HPDE6-E6E7 (cell line): Measurements from ENCODE around the gene MAP2K5.

Experiments
- DNase-seq: peaks from one replicate; pipeline ENCODE4 v3.0.0; 2011; ENCODE audit warnings: missing footprints; ENCODE audit errors: extremely low spot score

The MAP2K5 gene

DNA sequence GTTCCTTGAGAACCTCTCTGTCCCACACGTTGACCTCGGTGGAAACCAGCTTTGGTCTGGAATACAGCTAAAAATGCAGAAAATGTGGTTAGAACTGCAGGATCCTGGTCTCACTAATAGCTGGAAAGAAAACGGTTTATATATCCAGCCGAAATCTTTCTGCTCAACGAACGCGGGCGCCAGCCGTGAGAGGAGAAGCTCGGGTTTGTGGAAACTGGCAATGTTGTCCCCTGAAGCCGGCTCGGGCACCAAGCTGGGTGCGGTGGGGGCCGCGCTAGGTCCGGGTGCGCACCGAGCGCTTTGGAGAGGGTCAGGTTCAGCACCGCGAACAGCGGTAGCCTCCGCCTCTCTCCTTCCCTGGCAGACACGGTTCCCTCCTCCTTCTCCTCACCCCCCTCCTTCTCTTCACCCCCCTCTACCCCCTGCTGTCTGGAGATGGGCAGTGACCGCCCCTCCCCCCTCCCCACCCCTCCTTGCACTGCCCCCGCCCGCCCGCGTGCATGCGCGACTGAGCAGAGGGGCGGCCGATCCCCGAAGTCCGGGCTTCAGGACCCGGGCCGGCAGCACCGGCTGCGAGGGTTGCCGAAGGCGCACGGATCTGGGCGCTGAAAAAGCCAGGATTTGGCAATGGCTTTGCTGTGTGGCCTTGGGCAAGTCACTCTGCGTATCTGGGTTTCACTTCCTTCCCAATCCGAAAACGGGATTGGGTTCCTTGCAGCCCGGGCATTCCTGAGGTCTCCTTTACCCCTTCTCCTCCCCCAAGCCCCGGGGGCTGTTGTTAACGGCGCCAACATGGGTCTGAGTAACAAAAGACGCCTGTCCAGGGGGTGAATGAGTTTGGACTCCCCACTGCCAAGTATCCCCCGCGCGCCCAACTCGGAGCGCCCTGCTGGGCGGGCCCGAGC is 282.7 kb downstream of the MAP2K5 start, which contains the start of gene SKOR1:
TSS of gene SKOR1 (plus strand) at position 534 of the 905 bp plus-strand sequence. CDS start at position 628, 94 bp downstream.
- no peak for DNase-seq

DNA sequence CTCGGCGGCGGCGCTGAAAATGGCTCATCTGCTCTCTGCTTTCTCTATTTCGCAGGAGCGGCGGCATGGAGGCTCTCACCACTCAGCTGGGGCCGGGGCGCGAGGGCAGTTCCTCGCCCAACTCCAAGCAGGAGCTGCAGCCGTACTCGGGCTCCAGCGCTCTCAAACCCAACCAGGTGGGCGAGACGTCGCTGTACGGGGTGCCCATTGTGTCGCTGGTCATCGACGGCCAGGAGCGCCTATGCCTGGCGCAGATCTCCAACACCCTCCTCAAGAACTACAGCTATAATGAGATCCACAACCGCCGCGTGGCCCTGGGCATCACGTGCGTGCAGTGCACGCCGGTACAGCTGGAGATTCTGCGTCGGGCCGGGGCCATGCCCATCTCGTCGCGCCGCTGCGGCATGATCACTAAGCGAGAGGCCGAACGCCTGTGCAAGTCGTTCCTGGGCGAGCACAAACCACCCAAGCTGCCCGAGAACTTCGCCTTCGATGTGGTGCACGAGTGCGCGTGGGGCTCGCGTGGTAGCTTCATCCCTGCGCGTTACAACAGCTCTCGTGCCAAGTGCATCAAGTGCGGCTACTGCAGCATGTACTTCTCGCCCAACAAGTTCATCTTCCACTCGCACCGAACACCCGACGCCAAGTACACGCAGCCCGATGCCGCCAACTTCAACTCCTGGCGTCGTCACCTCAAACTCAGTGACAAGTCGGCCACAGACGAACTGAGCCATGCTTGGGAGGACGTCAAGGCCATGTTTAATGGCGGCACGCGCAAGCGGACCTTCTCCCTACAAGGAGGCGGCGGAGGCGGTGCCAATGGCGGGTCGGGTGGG is 283.6 kb downstream of the MAP2K5 start:
- DNase-seq = no peak

DNA sequence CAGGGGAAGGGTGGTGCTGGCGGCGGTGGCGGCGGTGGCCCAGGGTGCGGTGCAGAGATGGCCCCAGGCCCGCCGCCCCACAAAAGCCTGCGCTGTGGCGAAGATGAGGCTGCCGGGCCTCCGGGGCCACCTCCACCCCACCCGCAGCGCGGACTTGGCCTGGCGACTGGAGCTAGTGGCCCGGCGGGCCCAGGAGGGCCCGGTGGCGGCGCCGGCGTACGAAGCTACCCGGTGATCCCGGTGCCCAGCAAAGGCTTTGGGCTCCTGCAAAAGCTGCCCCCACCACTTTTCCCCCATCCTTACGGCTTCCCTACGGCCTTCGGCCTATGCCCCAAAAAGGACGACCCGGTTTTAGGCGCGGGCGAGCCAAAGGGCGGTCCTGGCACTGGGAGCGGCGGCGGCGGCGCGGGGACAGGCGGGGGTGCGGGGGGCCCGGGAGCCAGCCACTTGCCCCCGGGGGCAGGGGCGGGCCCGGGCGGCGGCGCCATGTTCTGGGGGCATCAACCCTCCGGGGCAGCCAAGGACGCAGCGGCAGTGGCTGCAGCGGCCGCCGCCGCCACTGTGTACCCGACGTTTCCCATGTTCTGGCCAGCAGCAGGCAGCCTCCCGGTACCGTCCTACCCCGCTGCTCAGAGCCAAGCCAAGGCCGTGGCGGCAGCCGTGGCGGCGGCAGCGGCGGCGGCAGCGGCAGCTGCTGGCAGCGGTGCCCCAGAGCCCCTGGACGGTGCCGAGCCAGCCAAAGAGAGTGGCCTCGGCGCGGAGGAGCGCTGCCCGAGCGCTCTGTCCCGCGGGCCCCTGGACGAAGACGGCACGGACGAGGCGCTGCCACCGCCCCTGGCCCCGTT is 284.4 kb downstream of the MAP2K5 start:
- no peak for DNase-seq

DNA sequence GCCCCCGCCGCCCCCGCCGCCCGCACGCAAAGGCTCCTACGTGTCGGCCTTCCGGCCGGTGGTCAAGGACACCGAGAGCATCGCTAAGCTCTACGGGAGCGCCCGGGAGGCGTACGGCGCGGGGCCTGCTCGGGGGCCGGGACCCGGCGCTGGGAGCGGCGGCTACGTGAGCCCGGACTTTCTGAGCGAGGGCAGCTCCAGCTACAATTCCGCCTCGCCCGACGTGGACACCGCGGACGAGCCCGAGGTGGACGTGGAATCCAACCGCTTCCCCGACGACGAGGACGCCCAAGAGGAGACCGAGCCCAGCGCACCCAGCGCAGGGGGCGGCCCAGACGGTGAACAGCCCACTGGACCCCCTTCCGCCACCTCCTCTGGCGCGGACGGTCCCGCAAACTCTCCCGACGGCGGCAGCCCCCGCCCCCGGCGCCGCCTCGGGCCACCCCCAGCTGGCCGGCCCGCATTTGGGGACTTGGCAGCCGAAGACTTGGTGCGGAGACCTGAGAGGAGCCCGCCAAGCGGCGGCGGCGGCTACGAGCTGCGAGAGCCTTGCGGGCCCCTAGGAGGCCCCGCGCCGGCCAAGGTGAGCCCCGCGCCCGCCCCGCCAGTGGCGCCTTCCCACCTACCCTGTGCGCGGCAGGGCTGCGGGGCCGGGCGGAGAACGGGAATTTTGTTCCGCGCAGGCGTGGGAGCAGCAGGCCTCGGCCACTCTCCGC is 285.2 kb downstream of the MAP2K5 start:
- DNase-seq = no peak

DNA sequence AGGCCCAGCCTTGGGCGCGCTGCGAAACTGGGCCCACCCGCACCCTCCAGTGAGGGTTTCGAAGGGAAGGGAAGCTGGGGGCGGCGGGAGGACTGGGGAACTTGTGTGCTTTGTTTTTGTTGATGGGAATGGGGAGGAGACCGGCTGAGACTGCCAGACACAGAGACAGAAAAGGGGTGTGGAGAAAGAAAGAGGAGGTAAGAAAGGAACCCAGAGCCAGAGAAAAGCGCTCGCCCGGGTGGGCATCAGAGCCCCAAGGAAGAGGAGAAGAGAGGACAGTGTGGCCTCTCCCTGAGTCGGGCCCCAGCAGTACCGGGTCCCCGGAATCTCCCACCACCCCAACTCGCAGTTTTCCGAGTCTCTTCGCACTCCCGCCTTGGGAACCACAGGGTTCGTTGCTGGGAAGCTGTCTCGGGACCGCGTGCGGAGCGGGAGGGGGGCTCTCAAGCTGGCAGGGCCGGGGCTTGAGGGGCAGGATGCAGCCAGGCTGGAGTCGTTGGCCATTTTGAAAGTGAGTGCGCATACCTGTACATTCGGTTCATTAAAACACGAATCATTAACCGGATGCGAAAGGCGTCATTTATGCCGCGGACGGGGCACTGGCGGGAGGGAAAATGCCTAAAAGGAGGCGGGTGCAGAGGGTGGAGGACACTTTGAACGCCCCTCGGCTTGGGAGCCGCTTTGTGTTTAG is 285.9 kb downstream of the MAP2K5 start:
- no peak for DNase-seq

DNA sequence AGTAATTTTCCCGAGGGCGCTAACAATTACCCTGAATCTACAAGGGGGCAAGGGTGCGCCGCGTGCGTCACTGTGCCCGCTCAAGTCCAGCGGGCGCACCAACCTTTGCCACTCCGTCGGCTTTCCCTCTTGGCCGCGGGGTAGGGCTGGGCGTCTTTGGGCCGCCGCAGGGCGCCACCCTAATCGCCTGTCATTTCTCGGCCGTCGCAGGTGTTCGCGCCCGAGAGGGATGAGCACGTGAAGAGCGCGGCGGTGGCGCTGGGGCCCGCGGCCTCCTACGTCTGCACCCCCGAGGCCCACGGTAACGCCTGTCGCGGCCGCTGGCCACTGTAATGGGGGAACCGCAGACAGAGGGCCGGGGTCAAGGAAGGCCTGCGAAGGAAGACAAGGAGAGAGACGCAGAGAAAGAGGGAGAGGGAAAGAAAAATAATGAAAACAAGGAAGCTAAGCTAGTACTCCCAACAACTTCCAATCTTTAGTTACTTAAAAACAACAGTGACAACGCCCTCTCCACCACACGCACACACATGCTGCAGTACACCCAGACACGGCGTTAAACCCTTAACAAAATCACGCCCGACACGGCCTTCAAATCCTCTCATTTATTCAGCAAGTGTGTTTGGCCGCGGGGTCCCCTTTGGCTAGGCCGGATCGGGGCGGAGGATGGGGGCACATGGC is 286.6 kb downstream of the MAP2K5 start:
- no peak for DNase-seq

DNA sequence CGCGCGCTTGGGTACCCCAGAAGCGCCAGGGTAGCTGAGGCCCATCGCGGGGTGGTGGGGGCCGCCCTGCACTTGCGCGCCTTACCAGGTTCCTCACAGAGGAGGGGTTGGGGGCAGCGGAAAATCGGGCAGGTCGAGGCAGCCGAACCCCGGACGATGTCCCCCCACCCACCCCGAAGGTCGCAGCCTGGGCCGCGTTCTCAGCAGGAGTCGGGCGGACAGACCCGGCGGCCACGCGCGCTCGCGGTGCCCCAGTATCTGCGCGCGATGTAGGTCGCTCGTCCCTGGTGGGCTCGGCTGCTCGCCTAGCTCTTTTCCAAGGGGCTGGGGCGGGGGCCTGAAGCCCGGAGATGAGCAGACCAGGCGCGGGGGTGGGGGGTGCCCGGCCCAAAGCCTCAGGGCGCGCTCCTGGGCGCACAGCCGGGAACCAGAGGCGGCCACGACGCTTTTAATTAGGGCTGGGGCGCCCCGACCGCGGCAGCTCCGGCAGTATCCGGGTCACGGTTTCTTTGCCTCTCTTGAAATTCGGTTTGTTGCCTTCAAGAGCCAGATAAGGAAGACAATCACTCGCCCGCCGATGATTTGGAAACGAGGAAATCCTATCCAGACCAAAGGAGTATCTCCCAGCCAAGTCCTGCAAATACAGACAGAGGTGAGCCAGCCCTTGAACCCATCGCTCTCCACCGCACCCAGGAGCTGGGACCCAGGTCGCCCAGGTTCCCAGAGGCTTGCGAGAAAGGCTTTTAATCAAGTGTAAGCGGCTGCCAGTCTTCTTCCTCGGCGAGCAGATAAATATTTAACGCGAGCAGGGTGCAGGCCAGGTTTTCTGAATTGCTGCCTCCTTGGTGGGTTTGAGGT is 287.4 kb downstream of the MAP2K5 start:
- DNase-seq = no peak

DNA sequence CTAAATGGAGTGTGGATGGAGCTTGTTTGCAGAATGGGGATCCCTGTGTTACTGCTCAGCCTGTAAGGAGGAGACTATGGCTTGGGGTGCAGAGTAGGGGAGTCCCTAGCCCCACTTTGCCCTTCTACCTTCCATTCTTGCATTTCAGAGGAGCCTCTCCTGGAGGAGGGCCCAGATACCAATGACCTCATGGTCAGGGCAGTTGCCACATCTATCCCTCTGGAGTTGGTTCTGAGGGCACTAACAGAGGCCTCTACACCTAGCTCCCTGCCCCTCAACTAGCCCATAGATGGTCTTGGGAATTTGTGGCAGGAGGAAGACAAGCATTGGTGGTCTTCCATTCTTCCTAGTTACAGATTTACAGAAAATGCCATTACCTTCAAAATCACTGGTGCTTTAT is 288.9 kb downstream of the MAP2K5 start:
- DNase-seq = no peak

DNA sequence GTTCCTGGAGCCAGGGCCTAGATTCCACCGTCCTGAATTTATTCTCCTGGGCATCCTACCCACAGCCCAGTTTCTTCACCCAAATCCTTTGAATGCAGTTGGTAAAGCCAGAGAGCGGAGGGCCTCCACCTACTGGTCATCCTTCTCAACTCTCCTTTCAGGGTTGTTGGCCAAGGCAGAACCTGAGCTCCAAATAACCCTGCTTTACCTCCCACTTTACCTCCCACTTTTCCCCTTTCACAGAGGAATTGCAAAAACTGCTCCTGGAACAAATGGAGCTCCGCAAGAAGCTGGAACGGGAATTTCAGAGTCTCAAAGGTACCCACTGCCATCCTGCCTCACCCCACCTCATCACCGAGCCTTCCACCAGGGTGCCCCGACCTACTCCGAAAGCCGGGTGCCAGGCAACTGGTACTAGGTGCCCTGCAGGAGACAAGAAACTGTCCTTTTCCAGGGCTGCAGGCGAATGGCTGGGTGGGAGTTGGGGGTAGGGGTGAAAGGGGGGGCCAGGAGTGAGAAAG is 289.6 kb downstream of the MAP2K5 start:
- no peak for DNase-seq

DNA sequence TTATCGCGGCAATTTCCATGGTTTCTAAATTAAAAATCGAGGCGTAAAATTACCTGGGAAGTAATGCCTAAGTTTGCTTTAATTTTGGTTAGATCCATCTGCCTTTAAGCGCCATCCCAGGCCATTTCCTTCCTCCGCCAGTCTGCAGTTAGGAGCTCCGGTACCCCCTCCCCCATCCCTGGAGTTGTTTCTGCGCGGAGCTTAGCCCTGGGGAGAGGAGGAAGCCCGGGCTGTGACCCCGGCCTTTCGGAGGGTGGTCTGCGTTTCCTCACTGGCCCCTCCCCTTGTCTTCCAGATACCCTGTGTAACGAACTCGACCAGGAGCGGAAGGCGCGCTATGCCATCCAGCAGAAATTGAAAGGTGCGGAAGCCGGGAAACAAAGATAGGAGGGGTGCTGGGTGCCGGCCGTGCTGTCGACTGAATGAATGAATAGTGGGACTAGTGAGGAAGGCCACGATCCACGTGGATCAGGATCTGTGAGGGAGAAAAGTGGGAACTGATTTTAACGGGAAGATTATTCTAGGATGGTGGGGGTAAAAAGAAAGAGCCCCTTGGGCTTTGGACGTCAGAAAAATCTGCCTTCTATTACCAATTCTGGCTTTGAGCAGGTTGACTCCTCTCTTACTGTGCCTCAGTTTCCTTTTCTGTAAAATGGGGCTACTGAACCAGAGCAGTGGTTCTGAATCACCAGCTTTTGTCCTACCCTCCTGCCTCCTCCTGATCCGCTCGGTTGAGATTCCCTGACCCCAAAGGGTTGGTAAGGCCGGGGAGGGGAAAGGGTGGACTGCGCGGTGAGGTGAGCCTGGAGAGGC is 290.6 kb downstream of the MAP2K5 start:
- DNase-seq = no peak

DNA sequence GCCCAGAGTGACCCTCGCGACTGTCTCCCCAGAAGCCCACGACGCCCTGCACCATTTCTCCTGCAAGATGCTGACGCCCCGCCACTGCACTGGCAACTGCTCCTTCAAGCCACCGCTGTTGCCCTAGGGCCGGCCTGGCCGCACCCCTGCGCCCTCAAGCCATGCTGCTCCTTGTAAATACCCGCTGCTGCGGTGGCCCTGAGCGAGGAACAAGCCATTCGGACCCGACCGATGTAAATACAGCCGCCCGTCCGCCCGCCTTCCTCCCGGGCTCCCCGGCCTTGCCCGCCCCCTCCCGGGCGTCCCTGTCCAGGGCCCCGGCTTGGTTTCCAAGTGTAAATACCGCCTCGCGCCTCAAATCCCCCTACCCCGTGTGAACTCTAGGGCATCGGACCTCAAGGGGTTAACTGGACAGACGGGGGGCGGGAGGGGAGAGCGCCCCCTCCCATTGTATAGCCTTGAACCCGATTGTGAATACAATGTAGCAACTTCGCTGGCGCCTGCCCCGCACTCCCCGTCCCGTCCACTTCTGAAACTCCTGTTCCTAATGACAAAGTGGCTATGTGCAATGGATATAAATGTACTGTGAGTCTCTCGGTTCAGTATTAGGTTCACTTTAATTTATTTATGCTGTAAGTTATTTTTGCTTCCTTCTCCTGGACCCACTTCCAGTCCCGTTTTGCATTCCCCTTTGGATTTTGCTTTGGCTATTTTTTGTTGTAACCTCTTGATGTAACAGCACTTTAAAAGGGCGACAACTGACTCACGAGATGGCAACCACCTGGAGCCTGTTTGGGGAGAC is 291.4 kb downstream of the MAP2K5 start:
- DNase-seq = no peak

DNA sequence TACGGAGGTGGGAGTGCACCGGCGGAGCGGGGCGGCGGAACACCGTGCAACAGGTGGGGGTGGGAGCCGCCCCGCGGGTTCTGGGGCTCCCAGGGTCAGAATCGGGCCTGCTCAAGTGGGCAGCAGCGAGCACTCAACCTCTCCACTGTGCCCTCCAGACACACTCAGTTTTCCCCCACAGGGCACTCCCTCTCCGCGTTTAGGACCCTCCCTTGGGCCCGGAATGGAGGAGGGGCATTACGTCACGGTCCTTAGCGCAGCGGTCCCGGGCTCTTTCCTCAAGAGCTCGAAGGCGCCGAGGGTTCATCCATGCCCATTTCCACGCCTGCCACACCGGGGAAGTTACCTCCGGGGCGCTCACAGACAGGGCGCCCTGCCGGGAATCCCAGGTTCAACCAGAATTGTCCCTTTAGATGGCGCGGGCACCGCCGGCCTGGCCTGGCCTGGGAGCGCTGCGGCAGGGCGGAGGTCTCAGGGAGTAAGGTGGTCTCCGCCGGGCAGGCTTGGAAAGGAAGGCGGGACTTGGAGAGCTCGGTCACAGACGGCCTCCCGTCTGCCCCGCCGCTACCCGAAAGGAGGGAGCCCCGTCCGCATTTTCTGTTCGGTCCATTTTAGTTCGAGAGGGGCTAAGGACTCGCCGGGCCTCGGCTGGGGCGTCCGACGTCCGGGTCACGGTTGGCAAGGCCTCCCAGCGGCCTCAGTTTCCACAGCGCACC is 292.2 kb downstream of the MAP2K5 start:
- no peak for DNase-seq

DNA sequence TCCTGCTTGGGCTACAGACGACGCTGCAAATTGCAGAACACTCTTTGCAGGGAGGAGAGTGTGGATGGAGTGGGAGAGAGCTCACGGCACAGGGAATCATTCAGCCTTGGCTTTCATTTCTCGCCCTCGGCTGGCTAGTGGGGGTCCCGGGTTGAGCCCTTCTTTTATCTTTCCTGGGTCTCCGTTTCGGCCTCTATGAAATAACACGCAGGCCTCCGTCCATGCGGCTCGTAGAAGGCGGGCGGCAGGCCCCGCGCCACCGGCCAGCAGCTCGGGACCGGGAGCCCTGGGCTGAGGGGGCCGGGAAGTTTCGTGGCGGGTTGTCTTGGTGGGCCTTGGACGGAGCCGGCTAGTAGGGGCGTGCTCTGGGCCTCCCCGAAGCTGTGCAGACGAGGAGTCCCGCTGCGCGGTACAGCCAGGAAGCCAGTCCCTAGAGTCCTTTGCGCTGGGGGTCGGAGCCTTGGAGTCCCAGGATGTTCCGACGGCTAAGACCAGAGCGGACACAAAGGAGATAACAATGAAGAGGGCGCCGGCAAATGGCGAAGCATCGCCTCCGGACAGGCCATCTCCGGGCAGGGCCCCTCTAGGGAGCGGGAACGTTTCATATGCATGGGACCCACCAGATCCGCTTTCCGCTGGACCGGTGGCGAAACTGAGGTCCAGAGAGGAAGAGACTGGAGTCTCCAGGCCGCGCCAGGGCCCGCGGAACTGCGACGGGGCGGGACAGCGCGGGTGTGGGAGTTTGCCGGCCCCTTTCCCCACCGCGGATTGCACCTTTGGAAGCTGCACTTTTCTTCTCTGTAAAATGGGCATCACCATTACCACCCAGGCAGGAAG is 293.0 kb downstream of the MAP2K5 start:
- DNase-seq = no peak

DNA sequence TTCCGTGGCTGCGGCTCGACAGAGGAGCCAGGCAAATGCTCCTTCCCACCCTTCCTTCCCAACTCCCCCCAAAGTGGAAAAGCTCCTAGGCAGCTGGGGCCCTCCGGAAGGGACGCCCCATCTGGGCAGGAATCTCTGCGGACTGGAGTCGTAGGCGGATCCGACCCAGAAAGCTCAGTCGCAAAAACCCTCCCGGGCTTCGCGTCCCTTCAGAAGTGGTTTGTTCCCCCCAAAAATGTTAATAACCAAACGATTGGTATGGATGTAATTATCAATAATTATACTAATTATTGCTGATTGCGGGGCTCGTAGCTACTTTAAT is 293.6 kb downstream of the MAP2K5 start:
- DNase-seq = no peak

DNA sequence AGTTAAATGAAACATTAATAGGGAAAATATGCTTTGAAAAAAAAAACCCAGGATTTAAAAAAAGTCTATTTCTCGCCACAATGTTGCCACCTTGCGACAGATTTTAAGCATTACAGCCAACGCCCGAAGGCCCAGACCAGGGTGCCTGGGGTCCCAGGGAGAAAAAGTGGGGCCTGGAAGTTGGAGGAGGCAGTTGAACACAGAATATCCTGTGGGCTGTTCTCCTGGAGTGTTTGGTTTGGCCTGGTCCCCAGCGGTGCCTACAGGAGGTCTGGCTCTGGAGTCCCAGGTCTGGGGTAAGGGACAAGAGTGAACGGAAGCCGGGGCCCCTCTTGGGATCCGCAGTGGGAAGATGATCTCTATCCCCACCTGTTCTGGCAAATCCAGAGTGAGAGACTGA is 294.0 kb downstream of the MAP2K5 start:
- no peak for DNase-seq

DNA sequence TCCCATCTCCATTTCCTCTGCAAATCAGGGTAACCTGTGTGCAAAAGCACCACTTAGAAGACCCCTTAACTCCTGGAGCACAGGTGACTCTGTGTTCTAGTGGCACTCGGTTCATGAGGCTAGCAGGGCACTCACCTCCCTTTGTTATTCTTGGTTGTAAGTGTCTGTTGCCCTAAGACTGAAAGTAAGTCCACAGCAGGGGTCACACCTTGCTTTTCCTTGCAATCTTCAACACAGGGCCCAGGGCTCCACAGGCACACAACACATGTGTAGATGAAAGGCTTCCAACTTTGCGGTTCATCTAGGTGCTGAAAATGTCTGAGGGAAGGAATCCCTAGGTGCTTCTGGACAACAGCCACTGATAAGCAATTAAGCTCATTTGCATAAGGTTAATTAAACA is 294.5 kb downstream of the MAP2K5 start:
- no peak for DNase-seq
